GM19455 (cell line): Measurements from ENCODE around the gene FRAT2.
"Not testable (repeated sequence)": the region's sequence is repeated elsewhere in the genome, so short reads cannot be mapped to it uniquely, and the experiment has no call there.

Source experiments
- ATAC-seq: cut with Tn5 transposase; IDR thresholded peaks from one replicate; pipeline ENCODE4 v1.9.1; 2021; ENCODE audit not compliant: unreplicated experiment

The FRAT2 gene

GRCh38 chr10:97356918-97357317 is 22.4 kb upstream of the FRAT2 start:
- ATAC-seq: no peak

- ATAC-seq: no peak
Measured at GRCh38 chr10:97356318-97356914, 21.9 kb upstream of the FRAT2 start.

GRCh38 chr10:97355571-97355975 is 21.0 kb upstream of the FRAT2 start:
- ATAC-seq: no peak

GRCh38 chr10:97353945-97354344 is 19.4 kb upstream of the FRAT2 start:
- no peak for ATAC-seq

GRCh38 chr10:97349752-97350513 is 15.4 kb upstream of the FRAT2 start:
- no peak for ATAC-seq

GRCh38 chr10:97347317-97347716 is 12.8 kb upstream of the FRAT2 start:
- ATAC-seq: no peak

GRCh38 chr10:97343664-97344063 is 9.1 kb upstream of the FRAT2 start:
- not testable (repeated sequence) for ATAC-seq

- ATAC-seq: no peak
Measured at GRCh38 chr10:97341416-97341815, 6.9 kb upstream of the FRAT2 start.

GRCh38 chr10:97338041-97338440 is 3.5 kb upstream of the FRAT2 start:
- ATAC-seq: no peak

GRCh38 chr10:97336942-97337831 is 2.7 kb upstream of the FRAT2 start:
- ATAC-seq: no peak

GRCh38 chr10:97336446-97336845 is 1.9 kb upstream of the FRAT2 start:
- no peak for ATAC-seq

- no peak for ATAC-seq
Measured at GRCh38 chr10:97336006-97336405, 1.5 kb upstream of the FRAT2 start.

GRCh38 chr10:97335188-97335619 is 675 bp upstream of the FRAT2 start:
- no peak for ATAC-seq

- peak; percentile 37 for ATAC-seq
Measured at GRCh38 chr10:97333601-97334369, 744 bp downstream of the FRAT2 start.

GRCh38 chr10:97333351-97333600 is 1.3 kb downstream of the FRAT2 start:
- no peak for ATAC-seq

GRCh38 chr10:97332591-97333350 is 1.8 kb downstream of the FRAT2 start:
- ATAC-seq: no peak

GRCh38 chr10:97331153-97331703 is 3.3 kb downstream of the FRAT2 start:
- ATAC-seq: no peak

GRCh38 chr10:97329766-97330165 is 4.8 kb downstream of the FRAT2 start:
- no peak for ATAC-seq

- ATAC-seq: no peak
Measured at GRCh38 chr10:97328646-97329453, 5.7 kb downstream of the FRAT2 start.
